WTC11 (cell line): Measurements from ENCODE around the gene C10orf120. TPM values are rescaled to one million over a fixed set of nuclear protein-coding genes. Genes with fewer than 3 reads are reported as not detected.

Experiments
- ATAC-seq: fragments of 200-7000 bp; cut with Tn5 transposase; 2 replicates; pipeline ENCODE4 v1.10.0; 2021; ENCODE audit warnings: mild to moderate bottlenecking, moderate library complexity
- CTCF ChIA-PET: fragments of 300-600 bp; sonication (Branson Sonifier 250); formaldehyde crosslinking; loops from one replicate; lab custom pipeline; 2021; ENCODE audit warnings: antibody characterized with exemption; lab: Charles Lee
- POLR2A ChIA-PET: fragments of 350-600 bp; sonication (Branson Sonifier 250); formaldehyde crosslinking; loops from one replicate; lab custom pipeline; 2021; ENCODE audit warnings: antibody characterized with exemption; lab: Charles Lee
- DNase-seq: peaks from one replicate; pipeline ENCODE4 v3.0.0; 2021; ENCODE audit warnings: low spot score
- H3K27ac Mint-ChIP-seq: 2 replicates; pipeline ENCODE4 v1.8.0; 2021; ENCODE audit warnings: mixed read lengths
- H3K27me3 Mint-ChIP-seq: 2 replicates; pipeline ENCODE4 v1.8.0; 2021; ENCODE audit warnings: low read depth, mild to moderate bottlenecking, moderate library complexity, mixed read lengths
- H3K36me3 Mint-ChIP-seq: 2 replicates; pipeline ENCODE4 v1.8.0; 2021; ENCODE audit warnings: mixed read lengths
- H3K4me1 Mint-ChIP-seq: 2 replicates; pipeline ENCODE4 v1.8.0; 2022; ENCODE audit warnings: mixed read lengths
- H3K4me3 Mint-ChIP-seq: 2 replicates; pipeline ENCODE4 v1.8.0; 2021; ENCODE audit warnings: mild to moderate bottlenecking, moderate library complexity, mixed read lengths
- H3K9me3 Mint-ChIP-seq: 2 replicates; pipeline ENCODE4 v1.8.0; 2021; ENCODE audit warnings: mixed read lengths
- ATF3 ChIP-seq: sonication (generic); formaldehyde crosslinking; conservative IDR thresholded peaks from 2 replicates; pipeline ENCODE4 v1.8.1; 2022; ENCODE audit warnings: mild to moderate bottlenecking, missing genetic modification reagents
- CTCF ChIP-seq: fragments of 200-600 bp; IDR thresholded peaks from 2 replicates; pipeline ENCODE4 v1.8.0; 2022; ENCODE audit warnings: antibody characterized with exemption
- ELF4 ChIP-seq: sonication (generic); formaldehyde crosslinking; IDR thresholded peaks from 2 replicates; pipeline ENCODE4 v1.8.1; 2022; ENCODE audit warnings: low read depth, mild to moderate bottlenecking, moderate library complexity, missing genetic modification reagents
- ERG ChIP-seq: fragments of 250-450 bp; sonication (Bioruptor Pico); IDR thresholded peaks from 2 replicates; pipeline ENCODE4 v1.8.0; 2021; ENCODE audit warnings: mild to moderate bottlenecking
- ETV6 ChIP-seq: sonication (generic); formaldehyde crosslinking; IDR thresholded peaks from 2 replicates; pipeline ENCODE4 v1.8.1; 2022; ENCODE audit warnings: mild to moderate bottlenecking, missing genetic modification reagents
- NR2C2 ChIP-seq: sonication (generic); formaldehyde crosslinking; IDR thresholded peaks from 2 replicates; pipeline ENCODE4 v1.8.0; 2022; ENCODE audit warnings: mild to moderate bottlenecking, missing genetic modification reagents
- RELA ChIP-seq: sonication (generic); formaldehyde crosslinking; IDR thresholded peaks from 2 replicates; pipeline ENCODE4 v1.8.1; 2022; ENCODE audit warnings: missing genetic modification reagents, mild to moderate bottlenecking, borderline replicate concordance
- SP1 ChIP-seq: sonication (generic); formaldehyde crosslinking; conservative IDR thresholded peaks from 2 replicates; pipeline ENCODE4 v1.8.1; 2022; ENCODE audit warnings: missing genetic modification reagents
- USF1 ChIP-seq: sonication (generic); formaldehyde crosslinking; IDR thresholded peaks from 2 replicates; pipeline ENCODE4 v1.8.0; 2022; ENCODE audit warnings: mild to moderate bottlenecking, missing genetic modification reagents
- ZNF671 ChIP-seq: fragments of 250-450 bp; sonication (Bioruptor Pico); IDR thresholded peaks from 2 replicates; pipeline ENCODE4 v1.8.0; 2021; ENCODE audit warnings: mild to moderate bottlenecking
- total RNA-seq: library from RNA; stranded (reverse); gene quantifications from 3 replicates; pipeline ENCODE4 v1.2.3, GENCODE V29; 2021
- TF ChIP-seq, protein P1 (sequence below): fragments of 250-450 bp; sonication (Bioruptor Pico); IDR thresholded peaks from 2 replicates; pipeline ENCODE4 v1.9.0; 2021; ENCODE audit warnings: mild to moderate bottlenecking
- TF ChIP-seq, protein P2 (sequence below): sonication (generic); formaldehyde crosslinking; IDR thresholded peaks from 2 replicates; pipeline ENCODE4 v1.8.1; 2023; ENCODE audit warnings: mild to moderate bottlenecking, missing genetic modification reagents, moderate library complexity
- TF ChIP-seq, protein P3 (sequence below): sonication (generic); formaldehyde crosslinking; conservative IDR thresholded peaks from 2 replicates; pipeline ENCODE4 v1.8.1; 2023; ENCODE audit warnings: mild to moderate bottlenecking, low read depth, missing genetic modification reagents, moderate library complexity
- TF ChIP-seq, protein P4 (sequence below): sonication (generic); formaldehyde crosslinking; IDR thresholded peaks from 2 replicates; pipeline ENCODE4 v1.8.1; 2023; ENCODE audit warnings: mild to moderate bottlenecking, missing genetic modification reagents

C10orf120 gene
- total RNA-seq, 1 experiment from 2014 or later, result not detected

GRCh38 chr10:122660696-122661095 lies 39.0 kb downstream of the C10orf120 start (continued):
- TF ChIP-seq CTCF (no peak), ZNF671 (CRISPR knock-in tag) (no peak), ELF4 (CRISPR knock-in tag) (no peak)

- TF ChIP-seq, protein P1, sequence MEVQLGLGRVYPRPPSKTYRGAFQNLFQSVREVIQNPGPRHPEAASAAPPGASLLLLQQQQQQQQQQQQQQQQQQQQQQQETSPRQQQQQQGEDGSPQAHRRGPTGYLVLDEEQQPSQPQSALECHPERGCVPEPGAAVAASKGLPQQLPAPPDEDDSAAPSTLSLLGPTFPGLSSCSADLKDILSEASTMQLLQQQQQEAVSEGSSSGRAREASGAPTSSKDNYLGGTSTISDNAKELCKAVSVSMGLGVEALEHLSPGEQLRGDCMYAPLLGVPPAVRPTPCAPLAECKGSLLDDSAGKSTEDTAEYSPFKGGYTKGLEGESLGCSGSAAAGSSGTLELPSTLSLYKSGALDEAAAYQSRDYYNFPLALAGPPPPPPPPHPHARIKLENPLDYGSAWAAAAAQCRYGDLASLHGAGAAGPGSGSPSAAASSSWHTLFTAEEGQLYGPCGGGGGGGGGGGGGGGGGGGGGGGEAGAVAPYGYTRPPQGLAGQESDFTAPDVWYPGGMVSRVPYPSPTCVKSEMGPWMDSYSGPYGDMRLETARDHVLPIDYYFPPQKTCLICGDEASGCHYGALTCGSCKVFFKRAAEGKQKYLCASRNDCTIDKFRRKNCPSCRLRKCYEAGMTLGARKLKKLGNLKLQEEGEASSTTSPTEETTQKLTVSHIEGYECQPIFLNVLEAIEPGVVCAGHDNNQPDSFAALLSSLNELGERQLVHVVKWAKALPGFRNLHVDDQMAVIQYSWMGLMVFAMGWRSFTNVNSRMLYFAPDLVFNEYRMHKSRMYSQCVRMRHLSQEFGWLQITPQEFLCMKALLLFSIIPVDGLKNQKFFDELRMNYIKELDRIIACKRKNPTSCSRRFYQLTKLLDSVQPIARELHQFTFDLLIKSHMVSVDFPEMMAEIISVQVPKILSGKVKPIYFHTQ (CRISPR knock-in tag), result no peak
- TF ChIP-seq RELA (CRISPR knock-in tag), result no peak
- TF ChIP-seq USF1 (CRISPR knock-in tag), result no peak
- no peak for TF ChIP-seq ETV6
- TF ChIP-seq, protein P2, sequence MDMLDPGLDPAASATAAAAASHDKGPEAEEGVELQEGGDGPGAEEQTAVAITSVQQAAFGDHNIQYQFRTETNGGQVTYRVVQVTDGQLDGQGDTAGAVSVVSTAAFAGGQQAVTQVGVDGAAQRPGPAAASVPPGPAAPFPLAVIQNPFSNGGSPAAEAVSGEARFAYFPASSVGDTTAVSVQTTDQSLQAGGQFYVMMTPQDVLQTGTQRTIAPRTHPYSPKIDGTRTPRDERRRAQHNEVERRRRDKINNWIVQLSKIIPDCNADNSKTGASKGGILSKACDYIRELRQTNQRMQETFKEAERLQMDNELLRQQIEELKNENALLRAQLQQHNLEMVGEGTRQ, result no peak
- TF ChIP-seq, protein P3, sequence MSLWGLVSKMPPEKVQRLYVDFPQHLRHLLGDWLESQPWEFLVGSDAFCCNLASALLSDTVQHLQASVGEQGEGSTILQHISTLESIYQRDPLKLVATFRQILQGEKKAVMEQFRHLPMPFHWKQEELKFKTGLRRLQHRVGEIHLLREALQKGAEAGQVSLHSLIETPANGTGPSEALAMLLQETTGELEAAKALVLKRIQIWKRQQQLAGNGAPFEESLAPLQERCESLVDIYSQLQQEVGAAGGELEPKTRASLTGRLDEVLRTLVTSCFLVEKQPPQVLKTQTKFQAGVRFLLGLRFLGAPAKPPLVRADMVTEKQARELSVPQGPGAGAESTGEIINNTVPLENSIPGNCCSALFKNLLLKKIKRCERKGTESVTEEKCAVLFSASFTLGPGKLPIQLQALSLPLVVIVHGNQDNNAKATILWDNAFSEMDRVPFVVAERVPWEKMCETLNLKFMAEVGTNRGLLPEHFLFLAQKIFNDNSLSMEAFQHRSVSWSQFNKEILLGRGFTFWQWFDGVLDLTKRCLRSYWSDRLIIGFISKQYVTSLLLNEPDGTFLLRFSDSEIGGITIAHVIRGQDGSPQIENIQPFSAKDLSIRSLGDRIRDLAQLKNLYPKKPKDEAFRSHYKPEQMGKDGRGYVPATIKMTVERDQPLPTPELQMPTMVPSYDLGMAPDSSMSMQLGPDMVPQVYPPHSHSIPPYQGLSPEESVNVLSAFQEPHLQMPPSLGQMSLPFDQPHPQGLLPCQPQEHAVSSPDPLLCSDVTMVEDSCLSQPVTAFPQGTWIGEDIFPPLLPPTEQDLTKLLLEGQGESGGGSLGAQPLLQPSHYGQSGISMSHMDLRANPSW (CRISPR knock-in tag), result no peak
- TF ChIP-seq ERG, result no peak
- no peak for TF ChIP-seq SP1 (CRISPR knock-in tag)
- H3K27ac Mint-ChIP-seq, result no peak overlapping the region
- no peak for ATAC-seq
- no peak overlapping the region for H3K4me3 Mint-ChIP-seq
- ChIA-PET POLR2A (no interaction called here), CTCF (no interaction called here)
- H3K9me3 Mint-ChIP-seq, result no peaks in the 10 kb centered on the region
- no peaks in the 10 kb centered on the region for H3K36me3 Mint-ChIP-seq
- no peaks in the 10 kb centered on the region; the same call in 1 of the 2 replicates for H3K4me1 Mint-ChIP-seq
- DNase-seq, result no peak
- no peaks in the 10 kb centered on the region for H3K27me3 Mint-ChIP-seq
These were observed 40.0 kb downstream of the C10orf120 start for GRCh38 chr10:122659651-122660050.

DNA sequence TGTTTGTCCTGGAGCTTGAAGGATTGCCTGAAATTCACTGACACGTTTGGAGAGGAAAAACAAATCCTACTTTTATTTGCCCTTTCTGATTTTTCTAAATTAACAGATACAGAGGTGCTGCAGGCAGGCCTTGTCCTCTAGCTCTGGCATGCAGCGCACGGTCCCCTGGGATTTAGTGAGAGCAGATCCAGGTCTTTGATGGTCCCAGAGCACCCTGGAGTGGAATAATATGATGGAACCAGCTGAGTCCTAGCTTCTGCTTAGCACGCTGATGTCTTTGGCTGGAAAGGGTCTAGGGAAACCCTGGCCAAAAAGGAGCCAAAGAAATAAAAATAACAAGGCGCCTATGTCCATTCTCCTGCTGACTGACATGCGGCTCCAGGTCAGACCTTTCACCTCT lies 40.5 kb downstream of the C10orf120 start:
- Mint-ChIP-seq H3K36me3 (no peaks in the 10 kb centered on the region), H3K9me3 (no peaks in the 10 kb centered on the region), H3K27me3 (no peaks in the 10 kb centered on the region), H3K4me1 (no peaks in the 10 kb centered on the region; the same call in 1 of the 2 replicates), H3K27ac (no peak overlapping the region), H3K4me3 (no peak overlapping the region)
- ChIA-PET CTCF (interaction anchor here (2.5 kb wide), 1 partner anchor 10 kb away, joined by 17 read pairs; no protein-coding TSS in a partner anchor), POLR2A (no interaction called here)
- ATAC-seq, result no peak
- no peak for DNase-seq
- TF ChIP-seq, protein P4, sequence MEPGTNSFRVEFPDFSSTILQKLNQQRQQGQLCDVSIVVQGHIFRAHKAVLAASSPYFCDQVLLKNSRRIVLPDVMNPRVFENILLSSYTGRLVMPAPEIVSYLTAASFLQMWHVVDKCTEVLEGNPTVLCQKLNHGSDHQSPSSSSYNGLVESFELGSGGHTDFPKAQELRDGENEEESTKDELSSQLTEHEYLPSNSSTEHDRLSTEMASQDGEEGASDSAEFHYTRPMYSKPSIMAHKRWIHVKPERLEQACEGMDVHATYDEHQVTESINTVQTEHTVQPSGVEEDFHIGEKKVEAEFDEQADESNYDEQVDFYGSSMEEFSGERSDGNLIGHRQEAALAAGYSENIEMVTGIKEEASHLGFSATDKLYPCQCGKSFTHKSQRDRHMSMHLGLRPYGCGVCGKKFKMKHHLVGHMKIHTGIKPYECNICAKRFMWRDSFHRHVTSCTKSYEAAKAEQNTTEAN, result no peak
- no peak for TF ChIP-seq ATF3 (CRISPR knock-in tag)
- TF ChIP-seq, protein P3 (CRISPR knock-in tag), result no peak
- TF ChIP-seq NR2C2 (CRISPR knock-in tag), result no peak
- no peak for TF ChIP-seq ZNF671 (CRISPR knock-in tag)
